HG02642 (cell line): ENCODE measurements around the gene HAPSTR1.
A peak's percentile ranks its signal among the peaks of the same experiment; 100 is the strongest.

ENCODE experiments used
- ATAC-seq: cut with Tn5 transposase; IDR thresholded peaks from one replicate; pipeline ENCODE4 v1.9.1; 2021; ENCODE audit warnings: mild to moderate bottlenecking; ENCODE audit not compliant: unreplicated experiment, poor library complexity

Gene HAPSTR1

DNA sequence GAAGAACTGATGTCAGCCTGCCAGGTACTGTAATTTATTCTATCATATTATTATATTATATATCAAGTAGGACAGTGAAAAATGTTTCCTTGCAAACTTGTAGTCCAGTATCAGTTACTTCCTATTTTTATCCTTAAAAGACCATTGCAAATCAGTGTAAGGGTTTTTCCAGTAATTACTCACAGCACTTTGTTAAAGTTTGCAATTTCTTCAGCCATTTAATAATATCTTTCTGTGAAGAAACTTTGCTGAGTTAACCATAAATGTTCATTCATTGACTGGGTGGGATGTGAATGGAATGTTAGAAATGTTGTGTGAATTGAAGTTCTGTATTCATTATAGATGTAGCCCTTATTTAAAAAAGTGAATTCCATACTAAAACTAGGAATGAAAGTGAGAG lies 26.7 kb downstream of the HAPSTR1 start:
- ATAC-seq = no peak

GRCh38 chr16:9119795-9120194 lies 28.4 kb downstream of the HAPSTR1 start:
- no peak for ATAC-seq

GRCh38 chr16:9122342-9122741 lies 30.9 kb downstream of the HAPSTR1 start:
- ATAC-seq = no peak

- ATAC-seq = no peak
Measured at GRCh38 chr16:9122969-9123368, 31.5 kb downstream of the HAPSTR1 start.

- ATAC-seq = no peak
Measured at GRCh38 chr16:9123401-9123800, 32.0 kb downstream of the HAPSTR1 start.

DNA sequence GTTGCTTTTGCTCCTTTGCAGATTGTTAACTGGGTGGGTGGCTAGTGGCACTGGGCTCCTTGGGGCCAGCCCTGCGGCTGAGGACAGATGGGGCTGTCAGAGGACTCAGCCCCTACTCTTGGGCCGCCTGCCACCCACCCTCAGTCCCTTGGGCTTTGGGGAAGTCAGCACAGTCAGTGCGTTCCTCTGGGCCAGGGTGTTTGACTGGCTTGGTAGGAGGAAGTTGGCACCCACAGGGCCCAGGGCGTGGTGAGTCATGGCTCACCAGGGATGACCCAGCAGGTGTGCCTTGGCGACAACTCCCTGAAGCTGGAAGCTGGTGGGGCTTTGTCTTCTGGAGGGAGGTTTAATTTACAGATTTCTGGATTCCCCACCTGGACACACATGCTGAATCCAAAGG lies 32.4 kb downstream of the HAPSTR1 start:
- no peak for ATAC-seq

DNA sequence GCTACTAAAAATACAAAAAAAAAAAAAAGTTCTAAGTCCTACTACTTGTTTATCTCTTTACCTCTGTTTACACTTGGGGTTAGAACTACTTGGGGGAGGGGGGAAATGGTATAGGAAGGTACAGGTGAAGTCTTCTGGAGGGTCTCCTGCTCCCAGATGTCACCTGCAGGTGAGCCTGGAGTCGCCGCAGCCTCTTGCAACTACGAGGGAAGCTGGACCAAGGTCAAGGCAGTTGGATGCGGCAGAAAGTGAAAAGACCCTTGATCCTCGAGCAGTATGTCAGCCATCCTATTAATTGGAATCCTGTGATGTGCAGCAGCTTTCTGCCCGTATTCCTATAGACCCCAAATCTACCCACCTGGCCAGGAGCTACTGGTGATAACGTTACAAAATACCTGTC lies 33.0 kb downstream of the HAPSTR1 start:
- ATAC-seq = no peak

GRCh38 chr16:9124908-9125584 lies 33.6 kb downstream of the HAPSTR1 start:
- ATAC-seq = no peak

DNA sequence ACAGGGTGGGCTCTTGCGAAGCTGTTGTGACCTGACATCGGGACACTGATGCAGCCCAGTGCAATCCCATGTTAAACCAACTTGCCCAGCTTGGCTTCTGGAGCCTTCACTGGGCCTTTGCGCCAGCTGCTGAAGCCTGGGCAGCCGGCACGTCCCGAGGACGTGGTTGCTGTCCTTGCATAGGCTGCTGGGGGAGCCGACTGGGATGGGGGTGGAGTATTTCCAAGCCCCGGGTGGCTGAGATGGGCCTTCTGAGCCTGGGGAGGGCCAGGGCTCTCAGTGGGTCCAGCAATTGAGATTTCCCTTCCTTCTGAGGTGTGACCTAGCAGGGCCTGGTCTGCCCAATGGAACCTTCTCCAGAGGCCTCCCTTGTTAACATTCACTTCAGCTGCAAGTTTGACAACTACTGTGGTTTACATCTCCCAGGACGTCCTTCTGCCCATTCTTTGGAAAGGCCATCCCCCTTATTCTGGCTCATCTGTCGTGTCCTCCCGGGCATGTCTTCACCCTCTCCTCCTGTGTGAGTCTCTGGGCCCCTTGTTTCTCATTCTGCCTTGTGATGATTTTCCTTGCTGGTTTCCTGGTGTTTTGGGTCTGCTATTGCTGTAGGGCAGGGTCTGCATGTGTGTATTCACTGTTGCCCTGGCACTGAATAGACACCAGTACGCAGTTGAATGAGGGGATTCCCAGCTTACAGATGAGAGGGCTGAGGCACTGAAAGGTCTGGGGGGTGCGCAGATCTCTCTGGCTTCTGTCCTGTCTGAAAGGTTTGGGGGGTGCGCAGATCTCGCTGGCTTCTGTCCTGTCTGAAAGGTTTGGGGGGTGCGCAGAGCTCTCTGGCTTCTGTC lies 34.4 kb downstream of the HAPSTR1 start:
- no peak for ATAC-seq

- no peak for ATAC-seq
Measured at GRCh38 chr16:9126609-9127008, 35.2 kb downstream of the HAPSTR1 start.

DNA sequence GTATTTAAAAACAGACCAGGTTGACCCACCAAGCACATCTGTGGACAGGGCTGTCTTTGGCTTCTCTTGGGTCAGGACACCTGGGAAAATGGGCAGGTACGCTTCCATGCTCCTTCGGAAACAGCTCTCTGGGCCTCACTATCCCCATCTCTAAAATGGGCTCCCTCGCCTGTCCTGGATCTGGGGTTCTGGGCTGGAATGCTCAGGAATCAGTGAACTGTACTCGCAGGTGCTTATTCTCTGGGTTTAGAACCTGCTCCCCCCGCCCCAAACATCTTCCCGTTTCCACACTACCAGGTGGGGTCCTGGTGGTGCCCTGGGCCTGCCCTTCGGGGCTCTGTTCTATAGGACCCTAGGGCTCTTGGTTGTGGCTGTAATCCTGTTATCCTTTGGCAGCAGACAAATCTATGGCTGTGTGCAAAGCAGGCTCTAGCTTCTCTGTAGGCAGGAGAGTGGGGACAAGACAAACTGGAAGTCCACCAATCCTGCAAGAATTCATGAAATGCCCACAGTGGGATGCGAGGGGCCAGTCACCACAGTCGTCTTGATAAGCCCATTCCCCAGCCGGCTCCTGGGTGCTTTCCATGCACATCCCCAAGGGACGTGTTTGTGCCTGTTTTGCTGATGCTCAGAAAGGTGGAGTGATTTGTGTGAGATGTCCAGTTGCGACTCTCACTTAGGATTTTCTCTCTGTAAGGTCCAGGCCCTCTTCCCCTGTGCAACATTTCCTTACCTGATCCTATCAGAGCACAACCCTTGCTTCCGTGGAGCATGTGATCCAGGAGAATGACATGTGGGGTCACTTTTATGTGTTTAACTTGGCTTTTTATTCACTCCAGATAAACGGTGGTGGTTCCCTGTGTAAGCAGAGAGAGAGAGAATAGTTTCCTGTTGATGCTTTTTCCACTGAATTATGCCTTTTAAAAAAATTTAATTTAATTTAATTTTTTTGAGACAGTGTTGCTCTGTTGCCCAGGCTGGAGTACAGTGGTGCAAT lies 37.2 kb downstream of the HAPSTR1 start:
- ATAC-seq = no peak

- no peak for ATAC-seq
Measured at GRCh38 chr16:9134306-9134705, 42.9 kb downstream of the HAPSTR1 start.

- peak; percentile 64 for ATAC-seq
Measured at GRCh38 chr16:9134739-9135138, 43.3 kb downstream of the HAPSTR1 start.

DNA sequence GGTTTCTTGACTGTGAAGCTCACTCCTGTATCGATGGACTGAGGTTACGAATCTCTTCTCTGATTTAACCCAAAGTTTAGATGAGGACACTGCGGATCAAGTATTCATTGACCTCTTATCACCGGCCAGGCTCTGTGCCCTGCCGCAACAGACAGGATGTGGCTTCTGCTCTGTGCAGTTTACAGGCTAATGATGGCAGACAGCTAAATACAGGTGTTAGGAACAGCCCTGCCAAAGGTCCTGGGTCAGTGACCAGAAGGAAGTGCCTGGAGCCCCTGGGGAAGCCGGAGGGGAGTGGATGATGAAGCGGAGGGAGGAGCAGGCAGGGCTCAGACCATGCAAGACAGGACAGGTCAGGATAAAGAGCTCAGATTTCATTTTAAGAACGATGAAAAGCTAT lies 44.4 kb downstream of the HAPSTR1 start:
- peak; percentile 51 for ATAC-seq

DNA sequence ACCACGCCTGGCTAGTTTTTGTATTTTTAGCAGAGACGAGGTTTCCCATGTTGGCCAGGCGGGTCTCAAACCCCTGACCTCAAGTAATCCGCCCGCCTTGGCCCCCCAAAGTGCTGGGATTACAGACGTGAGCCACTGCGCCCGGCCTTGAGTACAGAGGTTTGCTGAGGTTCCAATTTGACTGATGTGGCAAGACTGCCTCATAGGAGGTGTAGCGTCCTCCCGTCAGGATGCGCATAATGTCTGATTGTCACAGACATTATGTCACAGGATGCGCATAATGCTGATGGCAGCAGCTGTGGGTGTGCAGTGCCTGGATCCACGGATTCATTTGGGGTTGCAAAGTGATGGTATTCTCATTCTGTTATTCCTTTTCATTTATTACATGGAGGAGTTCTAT lies 45.2 kb downstream of the HAPSTR1 start:
- ATAC-seq = no peak

GRCh38 chr16:9138021-9138680 lies 46.7 kb downstream of the HAPSTR1 start:
- ATAC-seq = no peak

- peak; percentile 45 for ATAC-seq
Measured at GRCh38 chr16:9138731-9139501, 47.5 kb downstream of the HAPSTR1 start.

- peak; percentile 52 for ATAC-seq
Measured at GRCh38 chr16:9139965-9140364, 48.5 kb downstream of the HAPSTR1 start.
